ENCODE measurements around the gene PLPPR1.

DNA sequence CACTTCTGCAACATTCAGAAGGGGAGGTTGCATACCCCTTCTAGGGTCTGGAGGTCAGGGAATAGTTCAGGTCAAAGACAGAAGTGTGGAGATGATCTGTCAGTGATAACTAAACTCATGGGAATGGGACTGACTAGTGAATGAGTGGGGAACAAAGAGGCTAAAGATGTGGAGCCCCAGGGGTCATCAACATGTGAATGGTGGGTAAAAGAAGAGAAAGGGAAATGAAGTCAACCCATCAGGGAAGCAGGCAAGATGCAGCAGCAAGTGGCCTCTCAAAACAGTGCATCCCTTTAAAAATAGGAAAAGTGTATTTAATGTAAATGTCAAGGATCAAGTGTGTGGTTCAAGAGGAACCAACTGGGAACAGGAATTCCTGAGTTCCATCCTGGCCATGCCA is 69.9 kb downstream of the PLPPR1 start:
- TF ChIP-seq, protein P1, sequence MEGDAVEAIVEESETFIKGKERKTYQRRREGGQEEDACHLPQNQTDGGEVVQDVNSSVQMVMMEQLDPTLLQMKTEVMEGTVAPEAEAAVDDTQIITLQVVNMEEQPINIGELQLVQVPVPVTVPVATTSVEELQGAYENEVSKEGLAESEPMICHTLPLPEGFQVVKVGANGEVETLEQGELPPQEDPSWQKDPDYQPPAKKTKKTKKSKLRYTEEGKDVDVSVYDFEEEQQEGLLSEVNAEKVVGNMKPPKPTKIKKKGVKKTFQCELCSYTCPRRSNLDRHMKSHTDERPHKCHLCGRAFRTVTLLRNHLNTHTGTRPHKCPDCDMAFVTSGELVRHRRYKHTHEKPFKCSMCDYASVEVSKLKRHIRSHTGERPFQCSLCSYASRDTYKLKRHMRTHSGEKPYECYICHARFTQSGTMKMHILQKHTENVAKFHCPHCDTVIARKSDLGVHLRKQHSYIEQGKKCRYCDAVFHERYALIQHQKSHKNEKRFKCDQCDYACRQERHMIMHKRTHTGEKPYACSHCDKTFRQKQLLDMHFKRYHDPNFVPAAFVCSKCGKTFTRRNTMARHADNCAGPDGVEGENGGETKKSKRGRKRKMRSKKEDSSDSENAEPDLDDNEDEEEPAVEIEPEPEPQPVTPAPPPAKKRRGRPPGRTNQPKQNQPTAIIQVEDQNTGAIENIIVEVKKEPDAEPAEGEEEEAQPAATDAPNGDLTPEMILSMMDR (IDR thresholded peaks at IDR 0.05) = no peak
- no peak for TF ChIP-seq POLR2A (IDR thresholded peaks at IDR 0.05)
